ENCODE measurements around the gene ADGRL3.

- no peak for TF ChIP-seq EZH2 (IDR thresholded peaks at IDR 0.05)
- no peak for TF ChIP-seq CTCF (IDR thresholded peaks at IDR 0.05)
These were observed 795.7 kb downstream of the ADGRL3 start for GRCh38 chr4:61995717-61996340.

All from neural progenitor cell (in vitro differentiated cells).